HG03064 (cell line): ENCODE measurements around the gene MLPH.
"Not testable (repeated sequence)": the region's sequence is repeated elsewhere in the genome, so short reads cannot be mapped to it uniquely, and the experiment has no call there.

ENCODE experiments used
- ATAC-seq: cut with Tn5 transposase; IDR thresholded peaks from one replicate; pipeline ENCODE4 v1.9.1; 2021; ENCODE audit warnings: low read depth; ENCODE audit not compliant: unreplicated experiment

The MLPH gene

DNA sequence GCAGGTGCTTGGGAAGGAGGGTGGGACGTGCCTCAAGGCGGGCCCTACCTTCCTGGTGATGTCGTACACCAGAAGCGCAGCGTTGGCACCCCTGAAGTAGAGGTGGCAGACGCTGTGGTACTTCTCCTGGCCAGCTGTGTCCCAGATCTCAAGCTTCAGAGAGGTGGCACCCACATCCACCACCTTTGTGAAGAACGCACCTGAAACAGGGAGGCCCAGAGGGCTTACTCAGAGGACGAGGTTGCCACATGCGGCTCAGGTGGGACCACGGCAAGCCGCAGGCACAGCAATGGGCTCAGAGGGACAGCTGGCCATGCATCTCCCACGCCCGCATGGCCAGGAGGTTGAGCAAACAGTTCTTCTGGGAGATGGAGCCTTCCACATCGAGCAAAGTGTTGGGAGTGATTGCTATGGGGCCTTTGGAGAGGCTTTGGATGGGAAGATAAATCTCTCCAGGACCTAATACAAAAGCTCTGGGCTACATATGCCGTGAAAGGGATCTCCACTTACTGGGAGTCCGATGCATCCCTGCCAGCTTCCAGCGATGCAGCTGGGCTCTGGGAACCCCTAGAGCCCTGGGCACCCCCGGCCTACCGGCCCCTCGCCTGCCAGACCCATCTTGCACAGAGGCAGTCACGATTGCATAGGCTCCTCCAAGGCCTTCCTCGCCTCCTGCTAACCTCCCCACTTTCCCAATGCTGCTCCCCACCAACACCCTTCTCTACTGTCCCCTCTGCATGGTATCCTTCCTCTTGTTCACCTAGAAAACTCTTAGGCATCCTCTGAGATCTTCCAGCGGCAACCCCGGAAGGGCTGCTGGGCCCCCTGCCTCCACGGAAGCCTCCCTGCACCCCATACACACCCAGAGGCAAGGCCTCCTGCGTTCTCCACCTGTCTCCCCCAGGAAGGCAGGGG, 91.2 kb downstream of the MLPH start:
- no peak for ATAC-seq

GRCh38 chr2:237581326-237581725, 94.3 kb downstream of the MLPH start:
- ATAC-seq, result no peak

GRCh38 chr2:237581751-237582746, 95.0 kb downstream of the MLPH start:
- no peak for ATAC-seq

GRCh38 chr2:237583385-237584295, 96.6 kb downstream of the MLPH start:
- no peak for ATAC-seq

- no peak for ATAC-seq
Observed at GRCh38 chr2:237585590-237586221, 98.7 kb downstream of the MLPH start.

DNA sequence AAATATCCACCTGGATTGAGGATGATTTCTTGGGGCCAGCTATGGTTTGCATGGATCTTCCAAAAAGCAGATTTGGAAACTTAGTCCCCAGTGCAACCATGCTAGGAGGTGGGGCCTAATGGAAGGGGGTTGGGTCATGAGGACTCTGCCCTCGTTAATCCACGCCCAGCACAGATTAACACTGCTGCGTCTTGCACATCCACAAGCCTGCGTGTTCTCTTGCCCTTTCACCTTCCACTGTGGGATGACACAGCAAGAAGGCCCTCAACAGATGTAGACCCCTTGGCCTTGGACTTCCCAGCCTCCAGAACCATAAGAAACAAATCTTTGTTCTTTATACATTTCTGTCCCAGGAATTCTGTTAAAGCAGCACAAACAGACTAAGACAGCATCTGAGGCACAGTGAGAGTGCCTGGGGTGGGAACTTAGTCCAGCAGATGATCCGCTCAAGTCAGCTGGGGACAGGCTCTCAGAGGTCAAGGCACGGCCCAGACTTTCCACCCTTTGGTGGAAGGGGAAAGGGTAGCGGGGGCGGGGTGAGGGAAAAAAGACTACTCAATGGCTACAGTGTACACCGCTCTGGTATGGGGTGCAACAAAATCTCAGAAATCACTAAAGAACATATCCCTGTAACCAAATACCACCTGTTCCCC, 101.1 kb downstream of the MLPH start:
- no peak for ATAC-seq

DNA sequence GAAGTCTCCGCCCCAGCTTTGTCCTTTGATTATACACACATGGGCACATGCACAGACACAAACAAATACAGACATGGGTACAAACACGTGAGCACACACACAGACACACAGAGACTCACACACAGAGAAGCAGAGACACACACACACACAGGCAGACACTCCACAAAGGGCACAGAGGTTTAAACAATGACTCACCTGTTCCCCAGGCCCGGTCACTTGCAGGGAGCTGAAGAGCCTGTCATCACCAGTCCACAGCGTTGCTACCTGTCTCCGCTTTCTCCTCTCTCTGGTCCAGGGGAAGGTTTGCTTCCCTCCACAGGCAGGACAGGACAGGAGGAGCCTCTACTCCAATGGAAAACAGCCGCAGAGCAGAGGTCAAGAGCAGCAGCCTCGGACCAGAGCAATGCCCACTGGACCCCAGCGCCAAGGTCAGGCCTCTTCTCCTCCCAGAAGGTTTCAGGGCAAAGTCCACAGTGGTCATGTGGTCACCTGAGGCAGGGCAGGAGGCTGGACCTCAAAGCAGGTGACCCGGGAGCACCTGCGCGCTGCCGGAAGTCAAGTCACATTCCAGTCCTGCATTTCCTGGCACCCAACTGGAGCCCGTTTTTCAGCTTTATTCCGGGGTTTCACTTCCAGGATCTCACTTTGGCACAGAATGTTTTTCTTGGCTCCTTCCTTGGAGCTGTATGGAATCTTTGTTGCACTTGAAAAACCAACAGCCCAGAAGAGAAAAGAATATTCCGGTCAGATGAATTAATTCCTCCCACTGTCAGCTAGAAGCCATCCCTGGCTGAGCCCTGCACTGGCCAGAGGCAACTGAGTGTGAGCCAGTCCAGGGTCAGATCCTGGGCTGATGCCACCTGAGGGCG, 103.5 kb downstream of the MLPH start, which contains the start of gene RAB17:
TSS of gene RAB17 (minus strand) at position 463 of the 869 bp plus-strand sequence. CDS start 4,580 bp downstream, outside the sequence.
- no peak for ATAC-seq

DNA sequence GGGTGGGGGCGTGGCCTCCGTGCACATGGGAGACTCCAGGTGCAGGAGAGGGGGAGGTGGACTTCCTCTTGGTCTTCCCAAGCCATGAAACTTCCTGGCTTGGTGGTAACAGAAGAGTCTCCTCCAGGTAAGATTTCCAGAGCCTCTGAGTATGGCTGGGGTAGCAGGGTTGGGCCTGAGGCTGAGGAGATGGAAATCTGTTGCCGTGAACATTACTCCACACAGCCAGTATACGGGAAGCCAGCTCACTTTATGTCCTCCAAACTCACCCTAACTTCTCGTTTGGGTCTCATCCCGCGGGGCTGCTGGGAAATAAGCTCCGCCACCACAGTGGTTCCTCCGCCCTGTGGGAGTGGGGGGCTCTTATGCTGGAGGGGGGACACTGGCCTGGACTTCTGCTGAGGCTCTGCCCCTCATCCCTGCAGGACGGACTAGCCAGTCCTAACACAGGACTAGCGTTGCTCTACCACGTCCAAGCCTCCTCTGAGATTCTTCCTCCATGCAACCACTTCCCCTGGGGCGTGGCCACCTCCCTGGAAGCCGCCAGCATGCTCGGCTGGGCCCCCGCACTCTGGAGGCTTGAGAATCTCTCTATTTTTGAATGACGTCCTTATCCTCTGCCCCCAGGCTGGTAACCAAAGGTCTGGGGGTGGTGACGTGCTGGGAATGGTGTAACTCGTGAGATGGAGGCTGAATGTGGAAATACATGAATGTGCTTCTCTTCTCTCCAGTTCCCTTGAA, 104.3 kb downstream of the MLPH start:
- ATAC-seq, result no peak

GRCh38 chr2:237592425-237592980, 105.5 kb downstream of the MLPH start:
- ATAC-seq, result no peak

DNA sequence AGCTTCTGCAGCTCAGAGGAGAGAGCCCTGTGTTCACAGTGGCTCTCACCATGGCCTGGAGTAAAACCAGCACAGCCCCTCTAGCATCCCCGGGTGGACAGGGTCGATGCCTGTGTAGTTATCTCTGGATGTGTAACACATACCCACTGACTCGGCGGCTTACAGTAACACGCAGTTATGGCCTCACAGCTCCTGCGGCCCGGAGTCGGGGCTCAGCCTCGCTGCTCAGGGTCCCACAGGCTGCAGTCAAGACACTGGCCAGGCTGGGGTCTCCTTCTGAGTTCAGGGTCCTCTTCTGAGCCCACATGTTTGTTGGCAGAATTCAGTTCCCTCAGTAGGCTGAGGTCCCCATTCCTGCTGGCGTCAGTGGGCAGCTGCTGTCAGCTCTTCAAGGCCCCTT, 106.0 kb downstream of the MLPH start:
- no peak for ATAC-seq

DNA sequence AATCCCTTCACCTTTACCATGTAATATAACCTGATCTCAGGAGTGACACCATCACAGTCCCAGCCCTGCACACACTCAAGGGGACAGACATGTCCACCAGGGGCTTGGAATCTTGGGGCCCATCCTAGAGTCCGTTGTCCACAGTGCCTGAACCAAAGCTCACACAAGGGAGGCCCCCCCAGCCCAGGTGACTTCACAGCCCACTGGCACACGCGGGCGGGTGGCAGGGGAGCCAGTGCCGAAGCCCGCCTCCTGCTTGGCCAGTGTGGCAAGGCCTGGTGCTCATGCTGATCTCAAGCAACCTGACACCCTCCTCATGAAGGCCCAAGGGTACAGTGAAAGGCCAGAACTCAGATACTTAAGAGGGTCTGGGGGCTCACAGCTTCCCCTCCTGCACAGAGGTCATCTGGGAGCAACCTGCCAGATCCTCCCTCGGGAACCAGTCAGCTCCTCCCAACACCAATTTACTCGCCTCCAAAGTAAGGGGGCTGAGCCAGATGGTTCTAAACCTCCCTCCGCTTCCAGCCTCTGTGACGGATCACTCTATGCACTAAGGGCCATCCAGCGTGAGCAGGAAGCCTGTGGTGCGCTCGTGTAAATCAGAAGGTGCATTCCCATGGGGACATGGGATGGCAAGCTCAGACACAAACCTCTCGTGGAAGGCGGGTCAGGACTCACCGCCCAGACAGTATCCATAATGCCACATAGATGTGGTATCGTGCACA, 106.7 kb downstream of the MLPH start:
- no peak for ATAC-seq

GRCh38 chr2:237594514-237594871, 107.4 kb downstream of the MLPH start:
- ATAC-seq, result no peak

GRCh38 chr2:237595829-237596519, 108.9 kb downstream of the MLPH start:
- not testable (repeated sequence) for ATAC-seq

DNA sequence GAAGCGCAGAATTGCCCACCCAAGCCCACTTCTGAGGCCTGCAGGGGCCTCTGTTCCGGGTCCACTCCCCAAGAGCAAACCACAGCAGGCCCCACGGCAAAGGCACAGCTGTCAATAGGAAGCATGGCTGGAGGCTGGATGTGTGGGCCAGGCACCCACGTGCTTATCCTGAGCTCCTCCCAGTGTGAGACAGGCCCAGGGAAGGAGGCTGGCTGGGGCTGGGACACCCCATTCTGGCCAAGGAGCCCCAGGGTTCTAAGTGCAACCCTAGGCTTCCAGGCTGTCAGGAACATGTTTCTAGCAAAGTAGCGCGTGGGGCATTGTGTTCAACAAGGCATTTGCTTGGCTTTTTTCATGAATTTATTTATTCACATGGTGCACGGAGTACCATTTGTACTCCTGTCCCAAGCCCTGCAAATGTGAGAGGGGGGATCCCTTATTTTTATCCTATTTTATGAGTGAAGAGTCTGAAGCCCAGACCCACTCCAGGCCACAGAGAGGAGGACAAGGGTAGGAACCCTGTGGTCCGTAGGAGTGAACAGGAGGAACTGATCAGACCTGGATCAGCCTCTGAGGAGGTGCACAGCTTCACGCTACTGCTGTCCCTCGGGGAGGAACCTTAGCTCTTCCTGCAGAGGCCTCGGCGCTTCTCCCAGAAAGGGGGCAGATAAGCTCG, 109.6 kb downstream of the MLPH start:
- no peak for ATAC-seq
